Activated CD8-positive, alpha-beta memory T cell treated with anti-CD3 and anti-CD28 coated beads, Interleukin-2, amount 50 U/mL, for 24 hours (primary cell): Measurements from ENCODE around the gene OR5AP2.
"Not testable (repeated sequence)": the region's sequence is repeated elsewhere in the genome, so short reads cannot be mapped to it uniquely, and the experiment has no call there.

Source experiments
- DNase-seq: peaks from one replicate; pipeline ENCODE4 v3.0.0-alpha.2; 2020; ENCODE audit errors: extremely low read depth

The OR5AP2 gene

DNA sequence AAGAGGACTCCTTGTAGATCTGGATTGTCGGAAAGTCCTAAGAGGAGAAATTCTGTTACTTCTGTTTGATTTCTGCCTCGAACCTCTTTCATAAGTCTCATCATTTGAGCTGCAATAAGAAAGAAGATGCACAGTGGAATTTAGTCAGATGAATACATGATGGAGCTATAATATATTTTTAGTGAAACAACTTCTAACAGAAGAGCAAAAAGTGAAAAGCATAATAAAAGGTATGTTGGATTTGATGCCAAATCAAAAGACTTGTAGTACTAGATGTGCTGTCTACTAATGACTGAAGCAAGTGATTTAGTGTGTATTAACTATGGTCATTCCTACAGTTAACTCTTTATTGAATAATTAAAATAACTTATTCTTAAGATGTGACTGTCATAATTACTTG, at the start of gene OR5AP2:
Gene OR5AP2, minus strand, starts transcription at position 101 of the 400 bp plus-strand sequence. Its CDS starts 0 bp downstream, at position 101.
- DNase-seq, result no peak

GRCh38 chr11:56691179-56691578, 48.9 kb upstream of the OR5AP2 start:
- DNase-seq, result not testable (repeated sequence)

DNA sequence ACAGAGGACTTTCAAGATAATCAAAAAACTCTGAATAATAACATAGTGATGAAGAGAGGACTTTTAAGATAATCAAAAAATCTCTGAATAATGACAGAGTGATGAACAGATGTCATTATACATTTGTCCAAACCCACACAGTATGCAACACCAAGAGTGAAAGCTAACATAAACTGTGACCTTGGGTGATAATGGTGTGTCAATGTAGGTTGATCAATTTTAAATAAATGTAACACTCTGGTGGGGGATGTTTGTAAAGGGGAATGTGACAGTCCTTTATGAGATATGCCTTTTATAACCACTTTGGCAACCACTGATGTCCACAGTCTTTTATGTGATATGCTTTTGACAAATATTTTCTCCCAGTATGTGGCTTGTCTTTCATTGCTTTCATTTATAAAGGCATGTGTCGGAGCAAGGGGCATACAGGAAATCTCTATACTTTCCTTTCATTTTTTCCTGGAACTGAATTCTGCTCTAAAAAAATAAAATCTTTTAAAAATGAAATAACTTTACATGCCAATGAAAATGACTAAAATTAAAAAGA, 46.4 kb upstream of the OR5AP2 start:
- no peak for DNase-seq

DNA sequence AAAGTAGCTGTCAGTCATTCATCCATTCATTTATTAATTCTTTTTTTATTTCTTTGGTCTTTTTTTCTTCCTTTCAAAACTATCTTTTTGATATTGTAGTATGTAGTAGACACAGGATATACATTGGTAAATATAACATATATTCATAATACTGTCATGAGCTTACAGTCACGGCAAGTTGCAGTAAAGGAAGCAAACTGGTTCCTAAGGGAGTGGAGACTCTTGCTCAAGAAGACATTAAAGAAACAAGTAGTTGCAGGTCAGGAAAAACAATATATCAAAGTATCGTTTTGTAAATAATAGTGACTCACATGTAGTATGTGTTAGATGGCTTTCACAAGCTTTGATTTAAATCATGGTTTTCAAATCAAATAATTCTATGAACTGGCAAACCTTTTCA, 28.7 kb upstream of the OR5AP2 start:
- no peak for DNase-seq

DNA sequence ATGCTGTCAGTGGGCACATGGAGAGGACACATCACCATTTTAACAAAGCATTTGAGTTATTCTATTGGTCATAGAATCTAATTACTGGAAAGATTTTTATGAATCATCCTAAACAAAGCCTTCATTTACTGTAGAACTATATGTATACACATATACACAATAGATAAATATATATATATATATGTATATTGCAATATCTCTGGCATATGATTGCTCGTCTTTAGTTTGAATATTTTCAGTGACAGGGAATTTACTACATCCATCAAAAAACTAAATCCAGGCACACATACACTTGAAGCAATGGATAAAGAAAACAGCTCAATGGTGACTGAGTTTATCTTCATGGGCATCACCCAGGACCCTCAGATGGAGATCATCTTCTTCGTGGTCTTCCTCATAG, 21.1 kb upstream of the OR5AP2 start, which contains the start of gene OR5AR1:
Gene OR5AR1, plus strand, starts transcription at position 301 of the 400 bp plus-strand sequence. Its CDS starts 0 bp downstream, at position 301.
- DNase-seq, result no peak

DNA sequence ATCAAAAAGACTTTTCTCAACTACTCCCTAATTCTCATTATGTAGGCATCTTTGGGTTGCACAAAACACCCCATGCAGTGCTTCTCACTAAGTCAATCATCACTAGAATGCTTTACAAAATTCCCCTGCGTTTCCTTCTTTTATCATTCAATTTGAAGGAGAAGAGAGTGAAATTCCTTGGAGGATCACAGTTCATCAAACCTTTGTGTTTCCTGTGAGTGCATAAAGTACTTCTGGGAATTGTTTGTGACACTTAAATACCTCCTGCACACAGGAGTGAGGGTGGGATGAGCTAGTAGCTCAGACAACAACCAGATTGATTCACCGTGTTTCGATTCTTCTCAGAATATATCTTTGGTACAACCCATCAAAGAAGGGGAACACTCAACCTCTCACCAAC, 17.5 kb upstream of the OR5AP2 start:
- no peak for DNase-seq

DNA sequence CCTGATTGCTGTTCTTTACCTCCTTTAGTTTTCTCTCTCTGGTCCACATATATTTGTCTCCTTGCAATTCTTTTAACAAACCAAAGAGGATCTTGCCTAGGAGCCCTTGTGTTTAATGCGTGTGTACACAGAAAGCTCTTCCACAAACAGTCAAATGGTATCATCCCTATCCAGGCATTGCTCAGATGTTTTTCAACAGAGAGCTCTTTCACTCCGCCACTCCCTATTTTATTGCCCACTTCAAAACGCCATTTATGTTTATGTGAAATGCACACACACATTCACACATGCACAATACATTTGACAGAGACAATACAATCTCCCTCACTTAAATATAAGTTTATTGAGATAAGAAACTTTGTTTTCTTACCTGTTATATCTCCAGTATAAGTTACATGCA, 4.7 kb downstream of the OR5AP2 start:
- DNase-seq, result no peak

DNA sequence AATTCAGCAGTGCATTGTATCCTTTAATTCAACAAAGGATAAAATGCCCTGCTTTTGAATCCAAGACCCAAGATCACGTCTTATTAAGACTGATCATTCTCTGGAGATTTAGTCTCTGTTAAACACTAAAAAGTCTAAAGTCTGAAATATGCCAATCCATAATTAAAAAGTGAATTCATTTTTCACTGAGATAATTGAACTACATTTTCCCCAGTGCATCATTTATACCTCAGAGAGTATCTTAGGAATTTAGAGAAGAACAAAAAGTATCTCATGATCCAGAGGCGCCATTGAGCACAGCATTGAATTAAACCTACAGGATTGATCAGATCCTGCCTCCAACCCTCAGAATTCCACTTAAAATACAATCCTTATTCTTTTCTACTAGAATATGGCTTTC, 5.4 kb downstream of the OR5AP2 start:
- no peak for DNase-seq

DNA sequence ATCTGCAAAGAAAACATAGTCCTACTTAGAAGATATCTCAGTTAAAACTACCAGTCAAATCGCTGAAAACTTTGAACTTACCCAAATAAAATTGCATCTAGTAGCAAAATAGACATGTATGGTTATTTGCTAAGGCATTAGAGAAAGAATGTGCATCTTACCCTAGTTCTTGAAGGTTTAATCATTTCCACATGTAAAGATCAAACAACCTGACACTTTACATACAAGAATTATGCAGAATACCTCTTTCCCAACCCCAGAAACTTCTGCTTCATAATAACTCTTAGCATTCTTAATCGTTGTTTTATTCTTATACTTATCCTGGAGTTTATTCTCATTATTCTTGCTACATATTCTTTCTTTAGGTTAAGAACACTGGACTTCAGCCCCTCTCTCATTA, 9.9 kb downstream of the OR5AP2 start:
- DNase-seq, result no peak

DNA sequence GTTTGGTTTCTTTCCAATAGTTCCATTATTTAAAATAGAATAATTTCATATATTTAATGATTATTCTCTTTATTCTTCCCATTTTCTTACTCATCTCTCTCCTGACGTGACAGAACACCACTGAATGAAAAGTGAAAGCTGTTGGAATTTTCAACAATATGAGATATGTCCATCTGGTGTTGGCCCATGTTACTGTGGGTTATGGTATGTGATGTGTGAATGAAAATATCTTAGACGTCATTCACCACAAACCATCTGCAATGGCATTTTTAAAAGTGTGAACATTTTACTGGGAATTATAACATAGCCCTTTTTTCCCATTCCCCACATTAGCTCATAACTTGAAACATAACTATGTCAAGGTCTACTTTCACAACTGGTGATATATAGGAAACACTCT, 16.3 kb downstream of the OR5AP2 start:
- DNase-seq, result no peak

DNA sequence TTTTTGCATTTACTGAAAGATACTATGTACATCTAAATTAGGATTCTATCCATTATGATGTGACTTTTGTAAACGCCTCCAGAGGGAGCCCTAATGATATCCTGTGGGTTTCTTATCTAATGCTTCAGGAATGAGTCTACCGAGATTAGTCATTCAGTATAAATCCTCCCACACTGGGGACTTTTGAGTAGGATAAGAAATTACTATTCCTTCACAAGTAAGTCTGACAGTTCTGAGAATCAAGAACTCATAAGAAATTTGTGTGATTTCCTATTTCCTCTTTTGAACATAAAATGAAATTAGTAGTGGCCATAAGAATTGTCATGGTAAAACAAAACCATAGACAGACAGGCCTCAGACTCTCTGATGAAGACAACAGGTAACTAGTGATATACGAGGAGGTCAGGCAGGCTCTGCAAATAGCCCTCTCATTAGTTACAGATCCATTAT, 17.6 kb downstream of the OR5AP2 start:
- no peak for DNase-seq

GRCh38 chr11:56611174-56611573, 31.1 kb downstream of the OR5AP2 start:
- DNase-seq, result no peak

DNA sequence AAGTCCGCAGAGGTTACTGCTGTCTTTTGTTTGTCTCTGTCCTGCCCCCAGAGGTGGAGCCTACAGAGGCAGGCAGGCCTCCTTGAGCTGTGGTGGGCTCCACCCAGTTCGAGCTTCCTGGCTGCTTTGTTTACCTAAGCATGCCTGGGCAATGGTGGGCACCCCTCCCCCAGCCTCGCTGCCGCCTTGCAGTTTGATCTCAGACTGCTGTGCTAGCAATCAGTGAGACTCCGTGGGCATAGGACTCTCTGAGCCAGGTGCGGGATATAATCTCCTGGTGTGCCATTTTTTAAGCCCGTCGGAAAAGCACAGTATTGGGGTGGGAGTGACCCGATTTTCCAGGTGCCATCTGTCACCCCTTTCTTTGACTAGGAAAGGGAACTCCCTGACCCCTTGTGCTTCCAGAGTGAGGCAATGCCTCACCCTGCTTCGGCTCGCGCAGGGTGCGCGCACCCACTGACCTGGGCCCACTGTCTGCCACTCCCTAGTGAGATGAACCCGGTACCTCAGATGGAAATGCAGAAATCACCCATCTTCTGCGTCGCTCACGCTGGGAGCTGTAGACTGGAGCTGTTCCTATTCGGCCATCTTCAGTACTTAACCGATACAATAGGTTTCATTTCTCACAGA, 50.0 kb downstream of the OR5AP2 start:
- DNase-seq, result not testable (repeated sequence)
